K562 (cell line): ENCODE results near the gene AFF1. TPM values are rescaled to one million over a fixed set of nuclear protein-coding genes. Genes with fewer than 3 reads are reported as not detected.

Source experiments
- ATAC-seq: fragments of 200-7000 bp; cut with Tn5 transposase; 3 replicates; pipeline ENCODE4 v1.9.1; 2020; ENCODE audit warnings: moderate library complexity
- BruUV-seq: library from RNA; stranded (reverse); fragments of 400-500 nt; replicated peaks from 2 replicates; lab custom pipeline; 2021; lab: Mats Ljungman, UMichigan
- CTCF ChIA-PET: fragments of 300-600 bp; formaldehyde crosslinking; extraction: SDS; loops from one replicate; lab custom pipeline; 2021; ENCODE audit warnings: low intra/inter-chr PET ratio; lab: Yijun Ruan, JAX
- POLR2A ChIA-PET: fragments of 300-600, 350-650 bp; sonication (Branson Sonifier 250); formaldehyde crosslinking; extraction: SDS; loops from one replicate; lab custom pipeline; 2021; ENCODE audit warnings: antibody characterized with exemption, inconsistent platforms; lab: Yijun Ruan, JAX
- DNase-seq, 4 experiments: peaks; one replicate each; pipeline versions ENCODE4 v3.0.0 to v3.0.0-alpha.2; 2011 to 2018; ENCODE audit warnings: low spot score in 3 of 4, mixed read lengths in 3 of 4; ENCODE audit errors: extremely low read depth in 1 of 4
- FAIRE-seq: peaks from 2 replicates; lab custom pipeline; 2011; peaks lifted over from hg19 to GRCh38; lab: Jason Lieb, UNC
- H2AFZ ChIP-seq: 2 replicates; pipeline ENCODE4 v1.6.0; 2011; ENCODE audit warnings: low read depth, low read length, control low read depth, inconsistent platforms
- H3K27ac ChIP-seq: fragments of 200-600 bp; 3 replicates; pipeline ENCODE4 v1.8.0; 2011; ENCODE audit warnings: low read depth, mild to moderate bottlenecking, control low read depth, inconsistent platforms, low read length, moderate library complexity, mixed read lengths; ENCODE audit errors: extremely low read depth
- H3K27me3 ChIP-seq, 2 experiments: fragments of 300-600 bp in 1 of 2; 2 replicates in 1 of 2; 3 replicates in 1 of 2; pipeline versions ENCODE4 v1.6.0 to v1.8.0; 2011; ENCODE audit warnings: inconsistent platforms in 2 of 2, low read length in 2 of 2, mild to moderate bottlenecking in 1 of 2, mixed read lengths in 1 of 2, moderate library complexity in 1 of 2; ENCODE audit not compliant: control insufficient read depth in 2 of 2, insufficient read depth in 2 of 2
- H3K36me3 ChIP-seq: fragments of 300-600 bp; 3 replicates; pipeline ENCODE4 v1.8.0; 2011; ENCODE audit warnings: mild to moderate bottlenecking, low read length, inconsistent platforms; ENCODE audit not compliant: control insufficient read depth, insufficient read depth
- H3K4me1 ChIP-seq, 2 experiments: fragments of 200-600 bp in 1 of 2; replicated peaks in 1 of 2; 2 replicates in 1 of 2; 3 replicates in 1 of 2; pipeline versions ENCODE4 v1.5.1 to v1.8.0; 2011; ENCODE audit warnings: inconsistent platforms in 2 of 2, low read length in 2 of 2, mild to moderate bottlenecking in 1 of 2, mixed read lengths in 1 of 2, moderate library complexity in 1 of 2; ENCODE audit not compliant: control insufficient read depth in 2 of 2, insufficient read depth in 2 of 2
- H3K4me2 ChIP-seq: 2 replicates; pipeline ENCODE4 v1.6.1; 2011; ENCODE audit warnings: low read length, control low read depth, inconsistent platforms, mixed read lengths; ENCODE audit not compliant: insufficient read depth
- H3K4me3 ChIP-seq: fragments of 200-600 bp; sonication (generic), shearing (Covaris generic); 2 replicates; pipeline ENCODE4 v1.5.1; 2016; ENCODE audit warnings: control low read depth, inconsistent platforms
- H3K79me2 ChIP-seq: fragments of 200-600 bp; 3 replicates; pipeline ENCODE4 v1.8.0; 2011; ENCODE audit warnings: low read length, inconsistent platforms; ENCODE audit not compliant: control insufficient read depth, insufficient read depth
- H3K9ac ChIP-seq, 2 experiments: 2 replicates each; pipeline versions ENCODE4 v1.6.0 to v1.6.1; 2011; ENCODE audit warnings: low read depth in 2 of 2, low read length in 2 of 2, control low read depth in 1 of 2, inconsistent platforms in 1 of 2, mild to moderate bottlenecking in 1 of 2, mixed read lengths in 1 of 2; ENCODE audit not compliant: insufficient read depth in 1 of 2
- H3K9me1 ChIP-seq: one replicate; pipeline ENCODE4 v1.6.0; 2011; ENCODE audit warnings: inconsistent platforms, mild to moderate bottlenecking, low read length, moderate library complexity; ENCODE audit not compliant: control insufficient read depth, insufficient read depth
- H3K9me3 ChIP-seq: replicated peaks from 2 replicates; pipeline ENCODE4 v1.5.1; 2011; ENCODE audit warnings: low read depth, low read length, inconsistent platforms; ENCODE audit not compliant: control insufficient read depth, insufficient read depth
- H4K20me1 ChIP-seq: replicated peaks from 2 replicates; pipeline ENCODE4 v1.6.1; 2011; ENCODE audit warnings: low read length, inconsistent platforms, mixed read lengths; ENCODE audit not compliant: control insufficient read depth, insufficient read depth
- BRCA1 ChIP-seq, 2 experiments: fragments of 450-650 bp in 1 of 2; sonication (generic) in 1 of 2; formaldehyde crosslinking in 1 of 2; IDR thresholded peaks; 2 replicates each; pipeline versions ENCODE4 v1.5.0 to v1.6.1; 2017 to 2020; ENCODE audit warnings: mild to moderate bottlenecking in 1 of 2, missing genetic modification reagents in 1 of 2
- CEBPG ChIP-seq, 3 experiments: fragments of 200-800 bp in 1 of 3; sonication (Bioruptor generic) in 1 of 3; sonication (generic) in 1 of 3; formaldehyde crosslinking in 1 of 3; IDR thresholded peaks in 2 of 3; conservative IDR thresholded peaks in 1 of 3; 2 replicates each; pipeline versions ENCODE4 v1.6.1 to v1.8.0; 2016 to 2022; ENCODE audit warnings: missing compliant biosample characterization in 2 of 3, missing genetic modification characterization in 2 of 3, mild to moderate bottlenecking in 1 of 3, missing genetic modification reagents in 1 of 3
- DEAF1 ChIP-seq: fragments of 450-650 bp; formaldehyde crosslinking; IDR thresholded peaks from 2 replicates; pipeline ENCODE4 v1.4.0; 2020; ENCODE audit warnings: mild to moderate bottlenecking, moderate library complexity
- ERF ChIP-seq: fragments of 450-650 bp; formaldehyde crosslinking; IDR thresholded peaks from 2 replicates; pipeline ENCODE4 v1.4.0; 2020; ENCODE audit warnings: mild to moderate bottlenecking, mixed read lengths
- FOXJ2 ChIP-seq: fragments of 200-800 bp; sonication (Bioruptor generic); IDR thresholded peaks from 2 replicates; pipeline ENCODE4 v1.6.1; 2016; ENCODE audit warnings: missing genetic modification characterization, missing compliant biosample characterization
- KDM2B ChIP-seq: fragments of 250-450 bp; sonication (Bioruptor Pico); IDR thresholded peaks from 2 replicates; pipeline ENCODE4 v1.8.0; 2021; ENCODE audit warnings: mild to moderate bottlenecking, moderate library complexity
- NUFIP1 ChIP-seq: fragments of 450-650 bp; IDR thresholded peaks from 2 replicates; pipeline ENCODE4 v1.6.1; 2018; ENCODE audit not compliant: partially characterized antibody
- POLR3G ChIP-seq: IDR thresholded peaks from 2 replicates; pipeline ENCODE4 v1.6.1; 2011; ENCODE audit not compliant: insufficient read length, insufficient replicate concordance; ENCODE audit errors: extremely low read depth
- PYGO2 ChIP-seq: fragments of 450-650 bp; IDR thresholded peaks from 2 replicates; pipeline ENCODE4 v1.6.1; 2016; ENCODE audit warnings: mild to moderate bottlenecking, missing genetic modification characterization, moderate library complexity, missing compliant biosample characterization
- TCFL5 ChIP-seq: fragments of 250-450 bp; sonication (Bioruptor Pico); conservative IDR thresholded peaks from 2 replicates; pipeline ENCODE4 v1.6.1; 2021; ENCODE audit warnings: mild to moderate bottlenecking, moderate library complexity, matching md5 sums
- ZNF445 ChIP-seq: fragments of 250-450 bp; sonication (Bioruptor Pico); IDR thresholded peaks from 2 replicates; pipeline ENCODE4 v1.4.0; 2020; ENCODE audit warnings: low read depth, mild to moderate bottlenecking, moderate library complexity
- WGBS: fragments of 100-300 bp; shearing (Covaris generic); methylation state at CpG from one replicate; pipeline ENCODE4 v1.1.6; 2016; ENCODE audit warnings: low coverage, mixed read lengths; ENCODE audit not compliant: insufficient coverage; ENCODE audit errors: missing lambda C conversion rate; 5-methylcytosine and 5-hydroxymethylcytosine counted together
- in situ Hi-C: fragments of 300-500 bp; cut with MboI; formaldehyde crosslinking; loops from 4 replicates; pipeline ENCODE4 v1.15.0; 2018; ENCODE audit warnings: inconsistent platforms, mixed read lengths
- intact Hi-C: fragments of 100-400 bp; cut with micrococcal nuclease; formaldehyde crosslinking; loops from 2 replicates; pipeline ENCODE4 v1.14.2; 2022
- polyA plus RNA-seq, 8 experiments: library from polyadenylated mRNA; depleted of rRNA in 4 of 8; stranded (reverse) in 5 of 8; unstranded in 3 of 8; fragments of >200 nt; fragmentation: Nextera tagmentation in 2 of 8; fragmentation: Illumina TruSeq in 1 of 8; extraction: Ambion mirVana in 2 of 8; extraction: Trizol in 1 of 8; gene quantifications; 2 replicates each; pipeline versions ENCODE4 v1.2.1 to v1.2.3, GENCODE V29; 2011 to 2014; ENCODE audit warnings: inconsistent platforms in 1 of 8, missing spikeins in 1 of 8
- total RNA-seq, 7 experiments: library from RNA; depleted of rRNA in 6 of 7; stranded (reverse); fragments of >200 nt in 6 of 7; fragmentation: Illumina TruSeq in 2 of 7; extraction: Trizol in 2 of 7; gene quantifications; 2 replicates each; pipeline versions ENCODE4 v1.2.1 to v1.2.3, GENCODE V29; 2011 to 2021; ENCODE audit warnings: low replicate concordance in 1 of 7

Gene AFF1
- total and polyA plus RNA-seq, 9 of the 15 experiments (the other 6 are each of a cell fraction or from before 2014, with no cell fraction given), result 4.1 to 47.5 (median 17.2) TPM

- TF ChIP-seq TCFL5 (CRISPR knock-in tag) (no peak), FOXJ2 (tag) (no peak), BRCA1 (IDR thresholded peaks at IDR 0.05) (no peak), BRCA1 (CRISPR knock-in tag; IDR thresholded peaks at IDR 0.05) (no peak)
Measured at GRCh38 chr4:87152310-87153041, 217.7 kb downstream of the AFF1 start (continued).

GRCh38 chr4:87153078-87153870, 218.5 kb downstream of the AFF1 start:
- no peaks in the 10 kb centered on the region for H3K36me3 ChIP-seq
- ATAC-seq, result no peak
- intact Hi-C loops (no loop called here), in situ Hi-C loops (loop anchor here (5.0 kb wide), 1 partner anchor 79 kb away; no protein-coding TSS in a partner anchor)
- H3K4me3 ChIP-seq, result no peak overlapping the region
- H3K9me3 ChIP-seq, result no peaks in the 10 kb centered on the region
- H4K20me1 ChIP-seq, result no peaks in the 10 kb centered on the region
- no peaks in the 10 kb centered on the region for H3K79me2 ChIP-seq
- H3K4me2 ChIP-seq, result no peak overlapping the region
- no peaks in the 10 kb centered on the region for H3K9me1 ChIP-seq
- no peak for DNase-seq
- no peaks in the 10 kb centered on the region for H3K27me3 ChIP-seq
- H3K9ac ChIP-seq, result no peak overlapping the region
- FAIRE-seq, result no peak
- TF ChIP-seq TCFL5 (CRISPR knock-in tag), result no peak
- TF ChIP-seq DEAF1 (CRISPR knock-in tag), result no peak
- no peak for TF ChIP-seq CEBPG (CRISPR knock-in tag; IDR thresholded peaks at IDR 0.05)
- no peak for TF ChIP-seq CEBPG (tag; conservative IDR thresholded peaks at IDR 0.05 in 1 of 2, IDR thresholded peaks at IDR 0.05 in 1 of 2)
- no peak for TF ChIP-seq ZNF445 (CRISPR knock-in tag)
- no peak for TF ChIP-seq ERF (CRISPR knock-in tag)
- TF ChIP-seq NUFIP1, result no peak
- TF ChIP-seq PYGO2 (tag), result no peak
- TF ChIP-seq KDM2B, result no peak
- TF ChIP-seq POLR3G, result no peak
- no peak overlapping the region for H2AFZ ChIP-seq
- POLR2A ChIA-PET, result no interaction called here
- 45% methylated on average over 4 of the region's 4 CpGs for WGBS
- BruUV-seq, result no TSS peak
- CTCF ChIA-PET, result no interaction called here
- H3K4me1 ChIP-seq, result no peaks in the 10 kb centered on the region
- no peak overlapping the region for H3K27ac ChIP-seq
